ENCODE measurements around the gene RPS6KC1. TPM values are rescaled to one million over a fixed set of nuclear protein-coding genes. Genes with fewer than 3 reads are reported as not detected.

Gene RPS6KC1
- polyA plus RNA-seq, 3 donors = 8.9 to 16.0 (median 11.4) TPM

GRCh38 chr1:213054142-213054541 lies 3.1 kb downstream of the RPS6KC1 start:
- H4K20me1 ChIP-seq (ENCODE audit: insufficient read depth, low read length) = peaks cover 65% of the 10 kb centered on the region
- TF ChIP-seq CTCF (IDR thresholded peaks at IDR 0.05) = no peak
- no peak overlapping the region for H3K27ac ChIP-seq (ENCODE audit: low read depth in 1 of 2, low read length in 2 of 2)
- H3K36me3 ChIP-seq (replicated peaks in 1 of 2; ENCODE audit: control insufficient read depth in 1 of 2, insufficient read depth in 2 of 2, low read length in 2 of 2) = no peaks in the 10 kb centered on the region
- intact Hi-C loops (cut with micrococcal nuclease) = loop anchor here in 1 of 2 donors (5.0 kb wide), 1 partner anchor 37 kb away; the partner anchor contains the start of gene ANGEL2
- no peak for DNase-seq
- H3K4me2 ChIP-seq (replicated peaks; ENCODE audit: extremely low read depth, low read length, poor library complexity, severe bottlenecking) = no peak overlapping the region
- H3K79me2 ChIP-seq (ENCODE audit: insufficient read depth, low read length) = peaks cover 71% of the 10 kb centered on the region
- no peak overlapping the region for H3K27ac Mint-ChIP-seq
- H3K9me3 Mint-ChIP-seq = peaks cover 0 to 6% (median 3%) of the 10 kb centered on the region in 7 donors
- no peak overlapping the region for H3K9ac ChIP-seq (ENCODE audit: insufficient read depth, low read length, poor library complexity, severe bottlenecking)
- no peaks in the 10 kb centered on the region for H3K27me3 Mint-ChIP-seq (ENCODE audit: low read depth in 3 of 3)
- H3K4me1 ChIP-seq (ENCODE audit: control insufficient read depth in 1 of 2, insufficient read depth in 2 of 2, low read length in 2 of 2) = peaks cover 28 to 41% of the 10 kb centered on the region in 2 donors
- H3K4me3 ChIP-seq (replicated peaks in 1 of 3; ENCODE audit: low read depth in 2 of 3, low read length in 3 of 3) = no peak overlapping the region
- H3K27me3 ChIP-seq (ENCODE audit: control insufficient read depth in 2 of 2, insufficient read depth in 2 of 2, low read length in 2 of 2) = no peaks in the 10 kb centered on the region
- H3K36me3 Mint-ChIP-seq = peaks cover 5 to 11% of the 10 kb centered on the region in 2 donors
- no peak overlapping the region for H3K4me3 Mint-ChIP-seq
- H3K9me3 ChIP-seq (replicated peaks in 1 of 2; ENCODE audit: control insufficient read depth in 1 of 2, insufficient read depth in 1 of 2, low read length in 2 of 2) = no peaks in the 10 kb centered on the region
- peaks cover 51% of the 10 kb centered on the region for H3K4me1 Mint-ChIP-seq
- H2AFZ ChIP-seq (ENCODE audit: insufficient read depth, low read depth, low read length, poor library complexity, severe bottlenecking) = no peak overlapping the region
- WGBS (ENCODE audit: insufficient coverage) = no CpG with 5 or more reads among the region's 2 CpGs

GRCh38 chr1:213054733-213055591 lies 3.9 kb downstream of the RPS6KC1 start:
- Histone ChIP-seq H3K9ac (ENCODE audit: insufficient read depth, low read length, poor library complexity, severe bottlenecking) (no peak overlapping the region), H2AFZ (ENCODE audit: insufficient read depth, low read depth, low read length, poor library complexity, severe bottlenecking) (no peak overlapping the region), H3K4me2 (replicated peaks; ENCODE audit: extremely low read depth, low read length, poor library complexity, severe bottlenecking) (no peak overlapping the region), H3K4me1 (ENCODE audit: control insufficient read depth in 1 of 2, insufficient read depth in 2 of 2, low read length in 2 of 2) (peaks cover 23 to 33% of the 10 kb centered on the region in 2 donors), H3K36me3 (replicated peaks in 1 of 2; ENCODE audit: control insufficient read depth in 1 of 2, insufficient read depth in 2 of 2, low read length in 2 of 2) (no peaks in the 10 kb centered on the region), H4K20me1 (ENCODE audit: insufficient read depth, low read length) (peaks cover 73% of the 10 kb centered on the region), H3K9me3 (replicated peaks in 1 of 2; ENCODE audit: control insufficient read depth in 1 of 2, insufficient read depth in 1 of 2, low read length in 2 of 2) (peaks cover 0 to 3% of the 10 kb centered on the region in 2 donors), H3K27me3 (ENCODE audit: control insufficient read depth in 2 of 2, insufficient read depth in 2 of 2, low read length in 2 of 2) (no peaks in the 10 kb centered on the region), H3K27ac (ENCODE audit: low read depth in 1 of 2, low read length in 2 of 2) (no peak overlapping the region), H3K4me3 (replicated peaks in 1 of 3; ENCODE audit: low read depth in 2 of 3, low read length in 3 of 3) (no peak overlapping the region), H3K79me2 (ENCODE audit: insufficient read depth, low read length) (peaks cover 80% of the 10 kb centered on the region)
- Mint-ChIP-seq H3K27me3 (ENCODE audit: low read depth in 3 of 3) (no peaks in the 10 kb centered on the region), H3K27ac (peak overlapping the region in 2 of 7 donors; percentile 6 to 15), H3K4me1 (peaks cover 44% of the 10 kb centered on the region), H3K4me3 (no peak overlapping the region), H3K36me3 (peaks cover 5 to 11% of the 10 kb centered on the region in 2 donors), H3K9me3 (peaks cover 3 to 8% (median 5%) of the 10 kb centered on the region in 7 donors)
- DNase-seq = no peak
- intact Hi-C loops (cut with micrococcal nuclease) = loop anchor here in 1 of 2 donors (5.0 kb wide), 1 partner anchor 38 kb away; the partner anchor contains the start of gene ANGEL2
- TF ChIP-seq CTCF (IDR thresholded peaks at IDR 0.05) = no peak
